HG03196 (cell line): ENCODE measurements around the gene SLC12A2.

Experiments
- ATAC-seq: cut with Tn5 transposase; IDR thresholded peaks from one replicate; pipeline ENCODE4 v1.9.1; 2021; ENCODE audit not compliant: unreplicated experiment

The SLC12A2 gene

GRCh38 chr5:128220841-128221240 is 137.3 kb downstream of the SLC12A2 start:
- ATAC-seq: no peak

GRCh38 chr5:128224336-128224735 is 140.8 kb downstream of the SLC12A2 start:
- no peak for ATAC-seq

GRCh38 chr5:128225245-128226030 is 141.9 kb downstream of the SLC12A2 start:
- ATAC-seq: no peak

DNA sequence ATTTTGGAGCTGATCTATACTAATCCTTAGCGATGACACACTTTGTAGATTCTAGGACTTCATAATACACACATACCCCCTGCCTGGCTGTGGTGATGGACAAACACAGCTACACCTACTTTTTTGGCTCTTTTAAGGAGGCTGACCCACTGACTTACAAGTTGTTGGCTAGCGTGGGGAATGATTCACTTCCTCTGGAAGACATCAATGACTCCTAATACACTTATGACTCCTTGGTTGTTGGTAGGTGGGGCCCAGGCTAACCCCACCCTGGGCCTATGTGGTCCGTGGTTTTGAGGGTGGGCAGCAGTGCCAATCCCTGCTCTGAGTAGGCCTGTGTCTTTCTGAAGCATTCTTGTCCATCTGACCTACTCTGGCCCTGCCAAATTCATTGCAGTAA is 144.4 kb downstream of the SLC12A2 start:
- ATAC-seq: no peak

DNA sequence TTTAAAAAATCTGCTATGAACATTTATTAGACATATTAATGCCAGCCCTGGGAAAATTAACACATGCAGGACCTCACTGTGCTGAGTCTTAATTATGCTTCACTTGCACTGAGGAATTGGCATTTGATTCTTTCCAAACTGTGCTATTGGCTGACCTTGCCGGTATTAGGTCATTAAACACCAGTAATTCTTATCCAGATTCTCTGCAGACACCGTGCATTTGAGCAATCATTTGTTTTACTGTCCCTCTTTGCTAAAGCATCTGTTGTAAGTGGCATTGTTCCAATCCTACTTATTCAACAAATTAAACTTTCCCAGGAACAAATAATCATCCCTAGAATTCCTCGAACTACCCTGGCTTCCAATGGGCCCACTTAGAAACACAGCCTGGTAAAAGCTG is 145.0 kb downstream of the SLC12A2 start:
- no peak for ATAC-seq

GRCh38 chr5:128234928-128235641 is 151.5 kb downstream of the SLC12A2 start:
- ATAC-seq: no peak

GRCh38 chr5:128236334-128236733 is 152.8 kb downstream of the SLC12A2 start:
- ATAC-seq: no peak

DNA sequence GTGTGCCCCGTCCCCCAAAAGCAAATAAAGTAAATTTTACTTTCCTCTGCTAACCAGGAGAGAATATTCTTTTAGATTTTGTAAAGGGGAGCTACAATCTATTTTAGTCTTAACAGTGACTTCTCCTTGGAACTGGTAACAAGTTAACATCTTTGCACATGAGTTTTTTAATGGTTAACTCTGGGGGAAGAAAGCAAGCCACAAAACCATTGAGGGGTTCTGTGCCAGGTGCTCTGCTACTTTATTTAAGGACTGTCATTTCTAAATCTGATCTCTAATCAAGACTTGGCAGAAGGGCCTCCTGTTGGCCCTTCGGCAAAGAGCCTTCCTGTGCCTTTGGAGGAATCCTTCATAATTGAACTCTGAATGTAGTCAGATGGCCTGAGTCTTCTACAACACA is 153.4 kb downstream of the SLC12A2 start:
- ATAC-seq: no peak

DNA sequence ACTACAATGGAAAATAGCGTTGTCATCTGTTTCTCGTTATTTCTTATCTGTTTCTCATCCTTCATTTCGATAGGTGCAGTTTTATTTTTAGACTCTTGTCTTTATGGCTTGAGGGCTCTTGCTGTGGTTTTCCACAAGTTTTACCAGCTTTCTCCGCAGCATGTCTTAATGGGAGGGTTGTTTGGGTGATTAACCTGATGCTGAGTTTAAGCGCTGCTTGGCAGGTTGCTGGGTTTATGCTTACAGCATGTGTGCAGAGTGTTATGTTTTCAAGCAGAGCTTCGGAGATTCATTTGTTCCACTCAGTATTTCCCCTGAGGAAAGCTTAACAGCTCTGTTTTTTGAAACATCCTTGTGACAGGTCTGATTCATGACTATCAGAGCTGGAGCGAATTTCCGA is 154.0 kb downstream of the SLC12A2 start:
- ATAC-seq: no peak
